ENCODE data around the gene B3GNT3. TPM values are rescaled to one million over a fixed set of nuclear protein-coding genes. Genes with fewer than 3 reads are reported as not detected.

Gene B3GNT3
- total and polyA plus RNA-seq, 2 experiments from 2014 or later, result not detected

- DNase-seq, result no peak
- no peak for TF ChIP-seq EZH2 (IDR thresholded peaks at IDR 0.05; ENCODE audit: insufficient read depth, poor library complexity, severe bottlenecking)
- TF ChIP-seq EZH2phosphoT487 (IDR thresholded peaks at IDR 0.05; ENCODE audit: insufficient read depth, low read depth), result no peak
- no peaks in the 10 kb centered on the region for H3K36me3 ChIP-seq (ENCODE audit: low read depth)
- H3K27me3 ChIP-seq (replicated peaks; ENCODE audit: insufficient read depth), result no peaks in the 10 kb centered on the region
- no peaks in the 10 kb centered on the region for H4K20me1 ChIP-seq (ENCODE audit: insufficient read depth)
- no peak overlapping the region for H3K9ac ChIP-seq
- H3K4me3 ChIP-seq, result no peak overlapping the region
- no peak overlapping the region for H2AFZ ChIP-seq
- H3K9me2 ChIP-seq (ENCODE audit: insufficient read depth), result no peaks in the 10 kb centered on the region
- no peaks in the 10 kb centered on the region for H3K9me3 ChIP-seq (ENCODE audit: low read depth)
- no peaks in the 10 kb centered on the region for H3F3A ChIP-seq (ENCODE audit: insufficient read depth)
- H3K4me2 ChIP-seq (ENCODE audit: unreplicated experiment), result no peak overlapping the region
- no peaks in the 10 kb centered on the region for H3K4me1 ChIP-seq (ENCODE audit: insufficient read depth)
- in situ Hi-C loops (cut with MboI), result no loop called here
- no peak overlapping the region for H3K27ac ChIP-seq
- 40 to 55% methylated on average over 8 of the region's 8 CpGs for WGBS, 2 experiments (ENCODE audit: low coverage in 1 of 2, low lambda C conversion rate in 2 of 2, missing lambda C conversion rate in 2 of 2)
- no peaks in the 10 kb centered on the region for H3K79me2 ChIP-seq (ENCODE audit: insufficient read depth)
Observed at GRCh38 chr19:17824339-17824738, 29.4 kb downstream of the B3GNT3 start.

GRCh38 chr19:17826508-17827056, 31.6 kb downstream of the B3GNT3 start:
- Histone ChIP-seq H3K4me3 (no peak overlapping the region), H3K4me2 (ENCODE audit: unreplicated experiment) (no peak overlapping the region), H3K36me3 (ENCODE audit: low read depth) (no peaks in the 10 kb centered on the region), H3K9me3 (ENCODE audit: low read depth) (no peaks in the 10 kb centered on the region), H3F3A (ENCODE audit: insufficient read depth) (no peaks in the 10 kb centered on the region), H3K79me2 (ENCODE audit: insufficient read depth) (no peaks in the 10 kb centered on the region), H3K27ac (no peak overlapping the region), H3K27me3 (replicated peaks; ENCODE audit: insufficient read depth) (no peaks in the 10 kb centered on the region), H3K4me1 (ENCODE audit: insufficient read depth) (no peaks in the 10 kb centered on the region), H2AFZ (no peak overlapping the region), H3K9me2 (ENCODE audit: insufficient read depth) (no peaks in the 10 kb centered on the region), H3K9ac (no peak overlapping the region), H4K20me1 (ENCODE audit: insufficient read depth) (no peaks in the 10 kb centered on the region)
- TF ChIP-seq EZH2 (IDR thresholded peaks at IDR 0.05; ENCODE audit: insufficient read depth, poor library complexity, severe bottlenecking) (no peak), EZH2phosphoT487 (IDR thresholded peaks at IDR 0.05; ENCODE audit: insufficient read depth, low read depth) (no peak)
- no peak for DNase-seq
- in situ Hi-C loops (cut with MboI), result no loop called here
- 83% methylated on average over 13 of the region's 13 CpGs for WGBS, 2 experiments (ENCODE audit: low coverage in 1 of 2, low lambda C conversion rate in 2 of 2, missing lambda C conversion rate in 2 of 2)

- no peaks in the 10 kb centered on the region for H3K79me2 ChIP-seq (ENCODE audit: insufficient read depth)
- H3K36me3 ChIP-seq (ENCODE audit: low read depth), result no peaks in the 10 kb centered on the region
- H3F3A ChIP-seq (ENCODE audit: insufficient read depth), result no peaks in the 10 kb centered on the region
- WGBS, 2 experiments (ENCODE audit: low coverage in 1 of 2, low lambda C conversion rate in 2 of 2, missing lambda C conversion rate in 2 of 2), result 14% methylated on average over 25 to 29 of the region's 29 CpGs
- DNase-seq, result peak; percentile 58
- H3K9ac ChIP-seq, result no peak overlapping the region
- H2AFZ ChIP-seq, result peak overlapping the region; percentile 27; the same call in 1 of the 2 replicates
- H3K27me3 ChIP-seq (replicated peaks; ENCODE audit: insufficient read depth), result no peaks in the 10 kb centered on the region
- in situ Hi-C loops (cut with MboI), result no loop called here
- H3K27ac ChIP-seq, result no peak overlapping the region
- H3K4me1 ChIP-seq (ENCODE audit: insufficient read depth), result no peaks in the 10 kb centered on the region
- H3K4me2 ChIP-seq (ENCODE audit: unreplicated experiment), result no peak overlapping the region
- TF ChIP-seq EZH2phosphoT487 (IDR thresholded peaks at IDR 0.05; ENCODE audit: insufficient read depth, low read depth), result no peak
- no peak for TF ChIP-seq EZH2 (IDR thresholded peaks at IDR 0.05; ENCODE audit: insufficient read depth, poor library complexity, severe bottlenecking)
- no peaks in the 10 kb centered on the region for H3K9me3 ChIP-seq (ENCODE audit: low read depth)
- no peaks in the 10 kb centered on the region for H4K20me1 ChIP-seq (ENCODE audit: insufficient read depth)
- no peaks in the 10 kb centered on the region for H3K9me2 ChIP-seq (ENCODE audit: insufficient read depth)
- no peak overlapping the region for H3K4me3 ChIP-seq
Observed at GRCh38 chr19:17829855-17830566, 35.1 kb downstream of the B3GNT3 start.

- H3K27ac ChIP-seq, result no peak overlapping the region
- no peaks in the 10 kb centered on the region for H3K79me2 ChIP-seq (ENCODE audit: insufficient read depth)
- in situ Hi-C loops (cut with MboI), result no loop called here
- H4K20me1 ChIP-seq (ENCODE audit: insufficient read depth), result no peaks in the 10 kb centered on the region
- no peak overlapping the region for H3K4me3 ChIP-seq
- TF ChIP-seq EZH2 (IDR thresholded peaks at IDR 0.05; ENCODE audit: insufficient read depth, poor library complexity, severe bottlenecking), result no peak
- no peak for TF ChIP-seq EZH2phosphoT487 (IDR thresholded peaks at IDR 0.05; ENCODE audit: insufficient read depth, low read depth)
- H3K4me1 ChIP-seq (ENCODE audit: insufficient read depth), result no peaks in the 10 kb centered on the region
- peak overlapping the region; percentile 27; the same call in 1 of the 2 replicates for H2AFZ ChIP-seq
- H3K36me3 ChIP-seq (ENCODE audit: low read depth), result no peaks in the 10 kb centered on the region
- H3K9me3 ChIP-seq (ENCODE audit: low read depth), result no peaks in the 10 kb centered on the region
- H3F3A ChIP-seq (ENCODE audit: insufficient read depth), result no peaks in the 10 kb centered on the region
- peak; percentile 73 for DNase-seq
- WGBS, 2 experiments (ENCODE audit: low coverage in 1 of 2, low lambda C conversion rate in 2 of 2, missing lambda C conversion rate in 2 of 2), result 17 to 25% methylated on average over 18 to 50 of the region's 50 CpGs
- no peaks in the 10 kb centered on the region for H3K27me3 ChIP-seq (replicated peaks; ENCODE audit: insufficient read depth)
- no peaks in the 10 kb centered on the region for H3K9me2 ChIP-seq (ENCODE audit: insufficient read depth)
- H3K4me2 ChIP-seq (ENCODE audit: unreplicated experiment), result no peak overlapping the region
- H3K9ac ChIP-seq, result no peak overlapping the region
Observed at GRCh38 chr19:17830567-17831418, 35.9 kb downstream of the B3GNT3 start.
